Tibial nerve (tissue), 4 donors: ENCODE results near the gene OBSCN. TPM values are rescaled to one million over a fixed set of nuclear protein-coding genes. Genes with fewer than 3 reads are reported as not detected.

ENCODE experiments used
- DNase-seq, 2 donors: peaks; one replicate each; pipeline ENCODE4 v3.0.0-alpha.2; 2019; ENCODE audit warnings: low spot score in 2 of 2
- H3K27ac ChIP-seq, 4 donors: fragments of 200-600 bp; sonication (generic) in 3 of 4; one replicate each; pipeline ENCODE4 v1.5.1; 2017 to 2019; ENCODE audit warnings: mild to moderate bottlenecking in 1 of 4
- H3K27me3 ChIP-seq, 2 donors: fragments of 200-600 bp; sonication (generic) in 1 of 2; one replicate each; pipeline versions ENCODE4 v1.5.1 to v1.6.0; 2017 to 2019
- H3K36me3 ChIP-seq, 3 donors: fragments of 200-600 bp; sonication (generic); one replicate each; pipeline ENCODE4 v1.5.1; 2018 to 2019
- H3K4me1 ChIP-seq, 4 donors: fragments of 200-600 bp; sonication (generic) in 3 of 4; one replicate each; pipeline ENCODE4 v1.5.1; 2017 to 2019
- H3K4me3 ChIP-seq, 4 donors: fragments of 200-600 bp; sonication (generic) in 3 of 4; one replicate each; pipeline ENCODE4 v1.5.1; 2017 to 2019; ENCODE audit warnings: mild to moderate bottlenecking in 1 of 4, moderate library complexity in 1 of 4
- H3K9me3 ChIP-seq, 4 donors: fragments of 200-600 bp; sonication (generic) in 3 of 4; one replicate each; pipeline ENCODE4 v1.5.1; 2017 to 2019
- CTCF ChIP-seq, 5 experiments: fragments of 200-600 bp in 3 of 5; fragments of 450-650 bp in 2 of 5; sonication (generic) in 3 of 5; IDR thresholded peaks; one replicate each; pipeline ENCODE4 v1.5.1; 2016 to 2019; ENCODE audit warnings: antibody characterized with exemption in 5 of 5, mild to moderate bottlenecking in 3 of 5, moderate library complexity in 2 of 5
- EP300 ChIP-seq, 2 donors: sonication (generic); formaldehyde crosslinking; IDR thresholded peaks; one replicate each; pipeline ENCODE4 v1.6.1; 2017; ENCODE audit warnings: antibody characterized with exemption in 2 of 2, mild to moderate bottlenecking in 1 of 2
- POLR2A ChIP-seq, 2 donors: fragments of 450-650 bp; IDR thresholded peaks; one replicate each; pipeline ENCODE4 v1.6.1; 2017; ENCODE audit warnings: antibody characterized with exemption in 2 of 2, mild to moderate bottlenecking in 2 of 2, moderate library complexity in 2 of 2
- WGBS, 2 donors: methylation state at CpG; one replicate each; pipeline ENCODE4 v1.1.5; 2018; 5-methylcytosine and 5-hydroxymethylcytosine counted together
- total RNA-seq, 4 donors: library from RNA; depleted of rRNA; stranded (reverse); fragments of >200 nt; gene quantifications; one replicate each; pipeline ENCODE4 v1.1.0, GENCODE V29; 2016

OBSCN gene
- total RNA-seq, 4 donors from 2014 or later: 8.5 to 22.6 (median 19.0) TPM

GRCh38 chr1:228339766-228340685 lies 132.2 kb downstream of the OBSCN start:
- no peaks in the 10 kb centered on the region for H3K4me1 ChIP-seq
- H3K27me3 ChIP-seq: no peaks in the 10 kb centered on the region
- H3K4me3 ChIP-seq: no peak overlapping the region
- H3K27ac ChIP-seq: no peak overlapping the region
- DNase-seq: peak in 1 of 2 donors; percentile 5
- peaks cover 0 to 15% (median 0%) of the 10 kb centered on the region in 3 donors for H3K36me3 ChIP-seq
- WGBS, 2 donors: 93 to 94% methylated on average over 5 to 20 of the region's 24 CpGs
- H3K9me3 ChIP-seq: no peaks in the 10 kb centered on the region
- TF ChIP-seq CTCF (IDR thresholded peaks at IDR 0.05): no peak
- no peak for TF ChIP-seq POLR2A (IDR thresholded peaks at IDR 0.05)
- TF ChIP-seq EP300 (IDR thresholded peaks at IDR 0.05): no peak

GRCh38 chr1:228340686-228341449 lies 133.0 kb downstream of the OBSCN start:
- Histone ChIP-seq H3K4me3 (no peak overlapping the region), H3K27me3 (no peaks in the 10 kb centered on the region), H3K9me3 (no peaks in the 10 kb centered on the region), H3K27ac (no peak overlapping the region), H3K4me1 (no peaks in the 10 kb centered on the region), H3K36me3 (peaks cover 0 to 15% (median 0%) of the 10 kb centered on the region in 3 donors)
- DNase-seq: peak in 1 of 2 donors; percentile 8
- WGBS, 2 donors: 76 to 87% methylated on average over 29 to 32 of the region's 39 CpGs
- TF ChIP-seq CTCF (IDR thresholded peaks at IDR 0.05): peak in 1 of 5 experiments; percentile 23
- no peak for TF ChIP-seq EP300 (IDR thresholded peaks at IDR 0.05)

GRCh38 chr1:228341450-228341813 lies 133.6 kb downstream of the OBSCN start:
- Histone ChIP-seq H3K4me1 (no peaks in the 10 kb centered on the region), H3K36me3 (peaks cover 0 to 15% (median 0%) of the 10 kb centered on the region in 3 donors), H3K4me3 (no peak overlapping the region), H3K9me3 (no peaks in the 10 kb centered on the region), H3K27ac (no peak overlapping the region), H3K27me3 (no peaks in the 10 kb centered on the region)
- TF ChIP-seq EP300 (IDR thresholded peaks at IDR 0.05) (no peak), POLR2A (IDR thresholded peaks at IDR 0.05) (no peak), CTCF (IDR thresholded peaks at IDR 0.05) (no peak)
- 88 to 92% methylated on average over 11 to 17 of the region's 17 CpGs for WGBS, 2 donors
- DNase-seq: peak in 1 of 2 donors; percentile 9

GRCh38 chr1:228341814-228342626 lies 134.2 kb downstream of the OBSCN start:
- no peak for TF ChIP-seq POLR2A (IDR thresholded peaks at IDR 0.05)
- TF ChIP-seq CTCF (IDR thresholded peaks at IDR 0.05): no peak
- no peak for TF ChIP-seq EP300 (IDR thresholded peaks at IDR 0.05)
- WGBS, 2 donors: 90 to 94% methylated on average over 18 to 20 of the region's 20 CpGs
- no peaks in the 10 kb centered on the region for H3K4me1 ChIP-seq
- no peaks in the 10 kb centered on the region for H3K27me3 ChIP-seq
- H3K4me3 ChIP-seq: no peak overlapping the region
- DNase-seq: peak in 1 of 2 donors; percentile 6
- no peak overlapping the region for H3K27ac ChIP-seq
- H3K36me3 ChIP-seq: peaks cover 0 to 15% (median 0%) of the 10 kb centered on the region in 3 donors
- H3K9me3 ChIP-seq: no peaks in the 10 kb centered on the region
